Ramos (cell line): ENCODE data around the gene RRP8.

Experiments used
- in situ Hi-C: fragments of 300-500 bp; cut with MboI; formaldehyde crosslinking; loops from one replicate; pipeline ENCODE4 v1.14.3; 2022; ENCODE audit warnings: low sequenced_read_pairs; ENCODE audit not compliant: unreplicated experiment

RRP8 gene

DNA sequence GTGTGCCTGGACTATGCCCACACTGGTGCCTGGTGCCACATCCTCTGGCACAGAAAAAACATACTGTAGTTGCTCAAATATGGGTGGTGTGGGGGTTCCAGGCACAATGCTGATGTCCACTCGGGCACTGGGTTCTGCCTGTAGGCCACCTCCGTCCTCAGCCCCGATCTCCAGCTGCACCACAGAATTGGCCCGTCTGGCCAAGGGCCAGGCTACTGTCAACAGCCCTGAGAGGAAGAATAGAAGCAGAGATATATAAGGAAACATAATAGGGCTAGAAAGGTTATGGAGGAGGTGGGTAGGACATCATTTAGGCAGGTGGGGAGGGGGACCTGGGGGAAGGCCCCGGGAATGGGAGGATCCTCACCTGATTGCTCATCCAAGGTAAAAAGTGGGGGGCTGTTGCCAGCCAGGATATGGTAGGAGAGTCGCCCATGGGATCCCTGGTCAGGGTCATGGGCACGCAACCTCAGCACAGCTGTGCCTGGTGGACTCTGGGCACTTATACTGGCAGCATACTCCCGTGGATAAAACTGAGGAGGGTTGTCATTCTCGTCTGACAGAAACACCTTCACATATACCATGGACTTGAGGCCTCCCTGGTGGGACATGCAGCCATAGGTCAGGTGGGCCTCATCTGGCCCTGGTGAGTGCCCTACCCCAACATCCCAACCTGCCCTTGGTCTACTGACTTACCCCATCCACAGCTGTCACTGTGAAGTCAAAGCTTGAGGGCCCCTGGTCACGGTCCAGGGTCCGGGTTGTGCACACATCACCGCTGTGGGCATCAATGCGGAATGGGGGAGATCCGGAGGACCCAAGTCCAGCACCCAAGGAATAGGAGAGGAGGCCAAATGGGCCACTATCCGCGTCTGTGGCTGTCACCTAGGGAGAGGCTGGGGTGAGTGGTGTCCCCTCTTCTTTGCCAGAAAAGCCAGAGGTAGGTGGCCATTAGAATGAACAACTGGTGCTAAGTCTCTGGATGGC lies 30.3 kb upstream of the RRP8 start:
- in situ Hi-C loops = no loop called here

DNA sequence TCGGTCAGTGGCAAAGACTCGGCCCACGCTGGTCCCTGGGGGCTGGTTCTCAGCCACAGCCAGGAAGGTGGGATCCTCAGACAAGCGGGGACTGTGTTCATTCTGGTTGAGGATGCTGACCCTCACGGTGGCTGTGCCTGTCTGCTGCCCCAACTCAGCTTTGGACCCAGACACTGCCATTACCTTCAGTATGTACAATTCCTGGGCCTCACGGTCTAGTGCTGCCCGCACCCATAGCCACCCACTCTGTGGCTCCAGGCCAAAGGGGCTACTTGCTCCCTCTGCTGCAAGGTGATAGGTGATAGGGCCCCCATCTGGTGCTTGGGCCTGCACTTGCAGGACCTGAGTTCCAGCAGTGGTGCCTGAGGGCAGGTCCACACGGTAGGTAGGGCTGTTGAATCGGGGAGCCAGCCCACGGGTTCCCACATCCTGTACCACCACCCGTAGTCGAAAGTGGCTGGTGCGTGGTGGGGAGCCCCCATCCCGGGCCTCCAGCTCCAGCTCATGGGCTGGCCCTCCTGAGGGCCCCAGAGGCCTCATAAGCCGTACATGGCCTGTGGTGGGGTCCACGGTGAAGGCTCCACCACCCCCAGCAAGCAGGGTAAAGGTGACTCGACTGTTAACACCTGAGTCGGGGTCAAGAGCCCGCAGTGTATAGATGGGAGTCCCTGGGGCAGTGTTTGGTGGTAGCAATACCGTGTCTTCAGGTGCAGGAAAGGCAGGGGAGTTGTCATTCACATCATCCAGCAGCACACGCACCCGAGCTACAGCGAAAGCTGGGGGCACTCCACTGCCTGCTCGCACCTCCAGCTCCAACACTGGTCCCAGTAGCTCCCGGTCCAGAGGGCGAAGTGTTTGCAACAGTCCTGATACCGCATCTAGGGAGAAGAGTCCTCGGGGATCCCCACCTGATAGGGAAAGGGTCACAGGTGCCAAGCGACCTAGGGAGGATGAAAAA lies 29.0 kb upstream of the RRP8 start:
- in situ Hi-C loops = no loop called here

DNA sequence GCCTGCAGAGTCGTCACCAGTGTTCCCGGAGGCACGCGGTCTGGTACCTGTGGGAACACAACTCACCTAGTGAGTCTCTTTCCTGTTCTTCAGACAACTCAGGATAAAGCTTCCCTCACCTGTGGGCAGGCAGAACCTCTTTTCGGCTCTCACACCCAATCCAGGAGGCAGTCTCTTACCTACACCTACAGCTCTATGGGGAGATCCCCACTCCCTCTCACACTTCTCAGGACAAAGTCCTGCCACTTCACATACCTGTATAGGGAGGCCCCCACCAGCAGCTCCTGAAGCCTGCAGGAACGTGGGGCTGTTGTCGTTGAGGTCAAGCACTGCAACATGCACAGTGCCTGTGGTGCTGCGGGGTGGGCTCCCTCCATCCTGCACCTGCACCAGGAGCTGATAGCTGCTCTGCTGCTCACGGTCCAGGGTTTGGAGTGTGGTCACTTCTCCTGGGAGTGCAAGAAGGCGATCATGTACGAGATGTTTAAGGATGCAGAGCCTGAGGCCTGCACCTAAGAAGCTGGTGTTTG lies 28.0 kb upstream of the RRP8 start:
- in situ Hi-C loops = no loop called here

DNA sequence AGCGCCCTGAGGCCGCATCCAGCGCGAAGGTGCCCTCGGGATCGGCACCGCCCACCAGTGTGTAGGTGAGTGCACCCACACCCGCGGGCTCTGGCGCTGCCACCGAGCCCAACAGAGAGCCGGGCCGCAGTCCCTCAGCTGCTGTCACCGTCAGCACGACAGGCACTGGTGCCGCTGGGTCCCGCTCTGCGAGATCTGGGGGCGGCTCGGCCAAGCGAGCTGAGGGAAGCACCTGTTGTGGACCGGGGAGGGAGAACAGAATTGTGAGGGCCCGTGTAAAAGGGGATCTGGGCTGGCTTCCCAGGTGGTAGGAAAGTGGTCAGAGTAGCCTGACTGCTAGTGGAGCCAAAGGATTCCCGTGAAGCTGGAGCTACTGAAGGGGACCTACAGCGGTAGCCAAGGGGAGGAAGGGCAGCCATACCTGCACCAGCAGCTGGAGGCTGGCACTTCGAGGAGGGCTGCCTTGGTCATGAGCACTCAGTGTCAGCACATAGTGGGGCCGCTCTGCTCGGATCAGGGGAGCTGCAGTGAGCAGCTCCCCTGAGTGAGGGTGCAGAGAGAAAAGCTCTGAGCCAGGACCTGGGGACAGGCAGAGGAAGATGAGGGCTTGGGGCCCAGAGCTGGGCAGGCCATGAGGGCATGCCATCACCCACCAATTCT lies 27.3 kb upstream of the RRP8 start:
- in situ Hi-C loops = no loop called here

DNA sequence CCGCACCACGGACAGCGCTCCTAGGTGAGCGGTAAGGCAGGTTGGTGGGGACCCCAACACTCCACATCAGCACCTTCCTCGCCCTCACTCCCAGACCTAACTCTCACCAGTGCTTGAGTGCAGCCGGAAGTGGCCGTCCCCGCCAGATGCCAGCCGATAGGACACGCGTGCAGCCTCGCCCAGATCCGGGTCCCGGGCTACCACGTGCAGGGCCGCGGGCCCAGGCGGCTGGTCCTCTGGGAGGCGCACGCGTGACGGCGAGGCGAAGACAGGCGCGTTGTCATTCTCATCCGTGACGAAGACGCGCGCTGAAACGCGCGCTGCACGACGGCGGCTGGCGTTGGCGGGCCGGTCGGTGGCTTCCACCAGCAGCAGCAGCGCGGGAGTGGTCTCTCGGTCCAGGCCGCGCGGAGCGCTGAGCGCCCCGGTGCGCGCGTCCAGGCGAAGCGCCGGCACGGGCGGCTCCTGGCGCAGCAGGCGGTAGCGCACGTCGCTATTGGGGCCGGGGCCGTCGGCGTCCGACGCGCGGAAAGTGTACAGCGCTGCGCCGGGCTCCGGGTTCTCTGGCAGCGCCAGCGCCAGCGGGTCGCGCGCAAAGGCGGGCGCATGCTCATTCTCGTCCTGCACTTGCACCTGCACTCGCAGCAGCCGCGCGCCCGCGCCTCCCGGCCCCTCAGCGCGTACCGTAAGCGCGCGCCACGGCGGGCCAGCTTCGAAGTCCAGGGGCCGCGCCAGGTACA lies 26.6 kb upstream of the RRP8 start:
- in situ Hi-C loops = no loop called here

DNA sequence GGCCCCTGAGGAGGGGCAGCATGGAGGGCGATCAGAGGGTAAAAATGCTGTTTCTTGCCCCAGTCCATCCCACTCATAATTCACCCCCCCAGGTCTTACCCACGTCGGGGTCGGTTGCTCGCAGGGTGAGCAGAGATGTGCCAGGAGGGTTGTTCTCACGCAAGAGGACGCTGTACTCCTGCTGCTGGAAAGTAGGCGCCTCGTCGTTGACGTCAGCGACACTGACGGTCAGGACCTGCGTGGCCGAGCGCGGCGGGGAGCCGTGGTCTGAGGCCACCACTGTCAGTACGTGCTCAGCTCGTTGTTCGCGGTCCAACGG lies 26.1 kb upstream of the RRP8 start:
- in situ Hi-C loops = no loop called here

DNA sequence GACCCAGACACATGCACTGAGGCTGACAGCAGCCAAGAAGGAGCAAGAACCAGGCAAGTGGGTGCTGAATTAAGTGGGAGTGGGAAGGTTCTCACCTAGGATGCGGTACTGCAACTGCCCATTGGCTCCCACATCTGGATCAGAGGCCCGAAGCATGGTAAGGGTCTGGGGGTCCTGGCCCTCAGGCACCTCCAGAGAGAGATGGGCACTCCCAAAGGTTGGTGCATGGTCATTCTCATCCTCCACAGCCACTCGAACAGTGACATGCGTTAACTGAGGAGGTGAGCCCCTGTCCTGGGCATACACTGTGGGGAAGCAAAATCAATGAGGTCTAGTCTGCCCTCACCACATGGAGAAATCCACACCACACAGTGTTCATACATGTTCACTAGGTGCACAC lies 25.1 kb upstream of the RRP8 start:
- in situ Hi-C loops = no loop called here

DNA sequence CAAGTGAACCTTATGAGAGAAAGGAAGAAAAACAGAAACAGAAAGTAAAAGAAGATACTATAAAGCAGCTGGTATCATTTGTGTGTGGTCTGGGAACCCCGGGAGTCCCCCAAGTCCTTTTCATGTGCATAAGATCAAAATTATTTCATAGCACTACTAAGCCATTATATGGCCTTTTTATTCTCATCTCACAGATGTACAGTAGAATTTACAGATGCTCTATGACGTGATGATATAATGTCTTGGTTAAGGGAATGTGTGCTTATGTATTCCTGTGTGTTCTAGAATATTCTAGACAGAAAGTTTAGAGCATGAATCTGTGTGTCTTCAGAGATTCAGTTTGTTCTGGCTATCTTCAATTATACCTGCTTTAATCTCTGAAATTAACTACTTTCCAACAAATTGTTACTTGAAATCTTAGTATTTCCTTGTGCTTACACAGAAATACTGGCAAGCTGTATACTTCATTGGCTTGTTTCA lies 24.4 kb upstream of the RRP8 start:
- in situ Hi-C loops = no loop called here

DNA sequence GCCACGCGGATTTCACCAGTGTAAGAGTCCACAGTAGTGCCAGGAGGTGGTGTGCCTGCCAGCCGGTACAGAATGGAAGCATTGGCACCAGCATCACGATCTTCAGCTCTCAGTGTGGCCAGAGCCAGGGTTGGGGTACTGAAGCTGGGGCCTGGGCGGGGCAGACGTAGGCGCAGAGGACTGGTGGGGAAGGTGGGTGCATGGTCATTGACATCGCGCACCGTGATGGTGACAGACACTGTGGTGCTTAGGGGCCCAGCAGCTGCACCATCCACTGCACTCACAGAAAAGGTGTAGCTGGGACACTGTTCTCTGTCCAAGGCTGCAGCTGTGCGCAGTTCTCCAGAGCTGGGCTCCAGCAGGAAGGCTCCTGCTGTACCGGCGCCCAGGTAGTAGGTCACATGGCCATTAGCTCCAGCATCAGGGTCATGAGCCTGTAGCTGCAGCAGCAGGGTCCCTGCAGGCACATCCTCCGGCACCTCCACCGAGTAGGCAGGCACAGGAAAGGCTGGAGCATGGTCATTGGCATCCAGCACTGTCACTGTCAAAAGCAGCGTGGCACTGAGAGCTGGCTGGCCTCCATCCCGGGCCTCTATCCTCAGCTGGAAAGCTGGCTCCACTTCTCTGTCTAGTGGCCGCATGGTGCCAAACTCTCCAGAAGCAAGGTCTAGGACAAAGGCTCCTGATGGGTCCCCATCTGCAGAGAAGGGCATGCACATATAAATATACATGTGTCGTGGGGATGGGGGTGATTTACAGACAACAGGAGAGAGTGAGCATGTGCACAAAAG lies 23.8 kb upstream of the RRP8 start:
- in situ Hi-C loops = no loop called here

DNA sequence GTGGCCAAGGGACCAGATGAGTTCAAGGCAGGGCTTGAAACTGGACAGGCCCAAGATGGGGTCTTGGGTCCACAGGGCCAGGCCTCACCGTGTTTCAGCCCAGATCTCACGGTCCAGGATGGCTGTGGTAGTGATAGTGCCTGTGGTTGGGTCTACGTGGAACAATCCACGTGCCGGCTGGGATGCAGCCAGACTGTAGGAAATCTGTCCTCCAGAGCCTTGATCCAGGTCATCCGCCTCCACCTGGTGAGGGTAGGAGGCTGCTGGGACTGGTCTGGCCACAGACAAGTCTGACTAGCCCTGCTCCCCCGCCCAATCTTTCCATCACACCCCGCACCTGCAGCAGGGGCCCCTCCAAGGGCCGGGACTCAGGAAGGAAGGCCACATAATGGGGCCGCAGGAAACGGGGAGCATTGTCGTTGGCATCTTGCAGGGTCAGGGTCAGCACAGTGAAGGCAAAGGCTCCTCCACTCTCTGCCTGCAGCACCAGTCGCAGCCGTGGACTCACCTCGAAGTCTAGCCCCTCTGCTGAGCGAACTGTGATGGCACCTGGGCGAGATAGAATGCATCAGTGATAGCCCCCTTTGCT lies 22.5 kb upstream of the RRP8 start:
- in situ Hi-C loops = no loop called here

DNA sequence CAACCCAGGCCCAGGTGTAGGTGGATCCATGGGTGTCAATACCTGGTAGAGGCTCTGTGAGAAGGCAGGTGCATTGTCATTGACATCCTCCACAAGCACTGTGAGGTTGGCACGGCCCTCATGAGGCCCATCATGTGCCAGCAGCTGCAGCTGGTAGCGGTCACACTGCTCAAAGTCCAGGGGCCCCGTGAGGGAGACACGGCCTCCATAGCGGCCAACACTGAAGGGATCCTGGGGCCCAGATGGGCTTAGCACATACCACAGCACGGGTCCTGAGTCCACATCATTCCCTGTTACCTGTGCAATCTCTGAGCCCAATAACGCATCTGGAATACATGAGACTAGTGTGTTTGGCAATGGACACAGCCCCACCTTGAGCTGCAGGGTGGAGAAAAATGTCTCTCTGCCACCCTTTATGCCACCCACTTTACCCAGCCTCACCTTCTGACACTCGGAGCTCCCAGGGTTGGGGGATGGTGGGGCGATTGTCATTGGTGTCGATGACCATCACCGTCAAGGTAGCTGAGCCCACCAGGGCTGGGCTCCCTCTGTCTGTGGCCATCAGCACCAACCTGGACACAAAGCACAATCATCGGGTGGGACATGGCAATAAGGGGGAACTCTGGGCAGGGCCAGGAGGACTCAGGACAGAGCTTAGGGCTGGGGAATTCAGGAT lies 21.9 kb upstream of the RRP8 start:
- in situ Hi-C loops = no loop called here

DNA sequence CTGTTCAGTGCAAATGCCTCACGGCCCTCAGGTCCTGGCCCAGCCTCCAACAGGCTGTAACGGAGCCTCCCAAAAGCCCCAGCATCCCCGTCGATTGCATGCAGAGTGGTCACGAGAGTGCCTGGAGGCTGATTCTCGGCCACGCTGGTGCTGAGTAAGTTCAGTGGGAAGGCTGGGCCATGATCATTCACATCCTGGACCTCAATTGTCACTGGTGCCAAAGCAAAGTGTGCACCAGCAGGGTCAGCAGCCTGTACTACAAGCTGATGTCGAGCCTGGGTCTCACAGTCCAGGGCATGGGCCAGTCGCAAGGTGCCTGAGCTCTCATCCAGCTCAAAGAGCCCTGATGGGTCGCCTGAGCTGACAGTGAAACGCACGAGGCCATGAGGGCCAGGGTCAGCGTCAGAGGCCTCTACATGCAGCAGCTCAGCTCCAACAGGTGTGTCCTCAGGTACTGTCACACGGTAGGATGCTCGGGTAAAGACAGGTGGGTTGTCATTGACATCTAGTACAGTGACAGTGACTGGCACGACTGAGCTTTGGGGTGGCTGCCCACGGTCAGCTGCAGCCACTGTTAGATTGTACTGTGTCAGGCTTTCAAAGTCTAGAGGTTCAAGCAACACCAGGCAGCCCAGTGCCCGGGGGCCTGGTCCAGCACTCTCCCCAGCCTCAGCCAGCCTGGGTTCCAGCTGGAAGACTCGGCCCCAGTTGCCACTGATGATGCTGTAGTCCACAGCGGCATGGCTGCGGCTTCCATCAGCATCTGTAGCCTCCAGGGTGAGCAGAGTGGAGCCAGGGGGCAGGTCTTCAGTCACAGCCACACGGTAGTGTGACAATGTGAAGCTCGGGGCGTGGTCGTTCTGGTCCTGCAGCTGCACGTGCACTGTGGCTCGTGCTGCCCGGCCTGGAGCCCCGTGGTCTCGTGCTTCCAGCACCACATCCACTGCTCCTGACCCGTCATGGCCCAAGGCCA lies 20.3 kb upstream of the RRP8 start:
- in situ Hi-C loops = no loop called here

DNA sequence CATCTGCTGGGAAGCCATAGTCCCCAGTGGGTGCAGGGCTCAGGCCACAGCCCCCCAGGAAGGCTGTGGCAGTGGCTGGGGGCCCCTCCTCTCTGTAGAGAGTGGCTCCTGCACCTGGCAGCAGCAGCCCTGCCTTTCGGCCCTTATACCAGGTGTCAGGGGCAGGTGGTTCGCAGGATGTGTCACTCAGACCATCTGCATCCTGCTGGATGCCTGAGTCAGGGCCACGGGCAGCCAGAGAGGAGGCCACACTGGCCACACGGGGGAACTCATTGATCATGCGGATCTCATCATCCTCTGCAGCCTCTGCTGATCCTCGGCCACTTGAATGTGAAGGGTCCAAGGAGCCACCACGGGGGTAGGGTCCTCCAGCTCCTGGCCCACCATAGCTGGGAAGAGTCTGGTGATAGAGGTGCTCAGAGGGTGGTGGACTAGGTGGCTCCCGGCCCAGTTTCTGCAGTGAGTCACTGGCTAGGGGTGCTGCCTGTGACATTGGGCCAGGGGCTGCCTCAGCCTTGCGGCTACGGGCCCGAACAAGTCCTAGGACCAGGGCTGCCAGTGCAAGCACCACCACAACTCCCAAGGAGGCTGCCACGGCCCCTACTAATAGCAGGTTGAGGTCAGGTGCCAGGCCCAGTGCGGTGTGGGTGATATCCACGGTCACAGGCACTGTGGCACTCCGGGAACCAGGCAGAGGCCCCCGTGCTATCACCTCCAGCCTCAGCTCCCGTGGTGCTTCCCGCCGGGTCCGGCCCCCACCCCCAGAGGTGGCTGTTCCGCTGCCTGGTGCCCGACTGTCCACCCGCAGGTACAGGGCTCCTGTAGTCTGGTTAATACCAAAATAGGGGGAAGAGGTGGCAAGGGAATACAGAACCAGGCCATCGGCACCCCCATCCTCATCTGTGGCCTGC lies 19.1 kb upstream of the RRP8 start:
- in situ Hi-C loops = no loop called here

DNA sequence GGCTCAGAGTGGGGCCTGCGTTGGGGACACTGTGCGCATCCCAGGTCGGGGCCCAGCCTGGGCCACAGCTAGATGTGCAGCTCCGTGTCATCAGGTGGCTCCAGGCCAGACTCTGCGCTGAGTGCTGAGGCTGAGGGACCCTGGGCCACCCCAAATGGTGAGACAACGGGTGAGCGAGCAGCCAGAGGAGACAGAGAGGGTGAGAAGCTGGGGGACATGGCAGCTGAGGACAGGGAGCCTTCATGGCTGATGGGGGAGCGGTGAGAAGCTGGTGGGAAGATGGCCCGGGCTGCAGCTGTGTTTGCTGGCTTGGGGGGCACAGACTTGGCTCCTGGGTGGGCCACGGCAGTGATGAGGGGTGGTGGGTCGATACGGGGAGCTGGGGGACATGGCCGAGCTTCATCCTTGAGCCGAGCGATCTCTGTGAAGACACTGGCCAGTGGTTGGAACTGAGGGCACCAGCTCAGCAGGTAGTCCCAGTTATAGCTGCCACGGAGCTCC lies 18.3 kb upstream of the RRP8 start:
- in situ Hi-C loops = no loop called here

DNA sequence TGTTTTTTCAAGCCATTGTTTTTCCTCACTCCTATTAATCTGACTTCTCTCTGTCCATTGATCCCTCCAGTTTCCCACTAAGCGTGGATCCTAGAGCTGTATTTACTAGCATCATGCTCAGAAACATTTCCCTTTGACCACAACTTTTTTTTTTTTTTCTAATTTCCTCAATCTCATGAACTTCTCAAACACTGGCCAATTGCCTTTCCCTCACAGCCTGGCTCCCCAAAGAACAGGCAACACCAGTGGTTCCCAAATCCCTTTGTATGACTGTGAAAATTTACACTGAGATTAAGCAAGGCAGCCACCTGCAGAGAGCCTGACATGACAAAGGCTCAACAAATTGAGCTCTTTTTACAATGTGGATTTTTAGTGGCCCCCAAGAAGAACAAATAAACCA lies 17.2 kb upstream of the RRP8 start:
- in situ Hi-C loops = no loop called here
